NCI-H1694 treated with DMSO at 0.1 percent for 48 hours (cell line): ENCODE data around the gene SLCO1C1.

Experiments used
- DNase-seq: peaks from one replicate; lab custom pipeline; 2025; lab: John Stamatoyannopoulos, UW

SLCO1C1 gene

DNA sequence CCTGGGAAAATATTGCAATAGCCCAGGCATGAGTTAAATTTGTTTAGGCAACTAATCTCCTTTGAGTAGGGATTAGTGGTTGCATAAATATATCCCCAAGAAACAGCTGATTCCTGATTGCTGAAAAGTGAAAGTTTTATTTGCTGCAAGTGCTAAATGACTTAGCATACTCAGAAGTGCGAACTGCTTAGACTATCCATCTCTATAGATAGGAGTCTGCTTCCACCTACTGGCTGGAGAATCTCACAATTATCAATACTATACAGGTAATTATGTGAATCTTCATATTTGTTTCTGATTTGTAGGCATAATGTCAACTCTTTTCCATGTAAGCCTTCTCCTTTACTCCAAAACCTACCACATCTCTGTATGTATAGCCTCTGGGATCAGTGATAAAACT lies 103.4 kb downstream of the SLCO1C1 start:
- DNase-seq = peak; percentile 10

- no peak for DNase-seq
Measured at GRCh38 chr12:20800160-20800559, 105.0 kb downstream of the SLCO1C1 start.

DNA sequence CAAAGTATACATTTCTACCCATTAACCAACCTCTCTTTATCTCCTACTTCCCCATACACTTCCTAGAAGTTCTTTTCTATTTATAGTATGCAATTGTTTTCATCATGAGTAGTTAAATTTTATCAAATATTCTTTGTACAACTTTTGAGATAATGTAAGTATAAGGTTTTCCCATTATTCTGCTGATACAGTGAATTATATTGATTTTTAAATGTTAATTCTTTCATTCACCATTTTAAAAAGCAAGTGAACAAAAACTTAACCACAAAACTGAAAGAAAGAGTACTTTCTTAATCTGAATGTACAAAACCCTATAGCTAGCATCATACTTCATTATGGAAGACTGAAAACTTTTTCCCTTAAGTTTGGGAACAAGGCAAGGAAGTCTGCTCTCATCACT lies 105.9 kb downstream of the SLCO1C1 start:
- no peak for DNase-seq
